Measurements from ENCODE around the gene EPHA7.

EPHA7 gene

DNA sequence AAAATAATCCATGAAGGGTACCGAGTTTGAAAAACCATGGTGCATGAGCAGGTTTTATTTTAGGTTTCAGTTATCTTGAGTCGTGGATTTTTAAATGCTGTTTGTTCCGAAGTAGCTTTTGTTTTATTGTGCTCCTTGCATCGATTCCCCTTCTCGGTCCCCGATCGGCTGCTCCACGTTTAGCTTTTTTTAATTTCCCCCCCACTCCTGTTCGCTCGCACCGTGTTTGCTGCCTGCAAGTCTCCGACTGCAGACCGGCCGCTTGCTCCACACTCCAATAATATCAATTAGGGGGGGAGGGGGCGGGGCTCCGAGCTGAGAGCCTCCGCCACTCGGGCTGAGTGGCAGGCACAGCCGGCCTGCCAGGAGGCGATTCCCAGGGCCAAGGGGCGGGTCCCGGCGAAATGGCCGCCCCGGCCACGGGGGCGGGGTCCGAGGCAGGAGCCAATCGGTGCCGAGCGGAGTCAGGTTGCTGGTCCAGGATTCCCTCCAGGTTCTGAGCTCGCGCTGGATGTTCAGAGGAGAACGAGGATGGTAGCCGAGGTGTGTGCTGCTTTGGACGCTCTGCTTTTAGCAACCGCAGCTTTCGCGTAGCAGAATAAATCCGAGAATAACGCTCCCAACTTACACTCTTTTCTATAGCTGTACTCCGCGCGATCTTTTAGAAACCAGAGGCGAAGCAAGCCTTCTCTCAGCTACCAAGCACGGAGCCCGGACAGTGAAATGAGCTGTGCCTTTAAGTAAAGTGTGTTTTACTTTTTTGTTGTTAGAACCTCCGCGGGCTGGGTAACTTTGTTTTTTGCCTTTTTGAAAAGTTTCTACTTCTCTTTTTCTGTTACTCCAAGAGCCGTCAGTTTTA, at the start of gene EPHA7:
Gene EPHA7, minus strand, starts transcription at position 256 of the 859 bp plus-strand sequence. Its CDS starts 218 bp downstream, at position 38.
- TF ChIP-seq, protein P1, sequence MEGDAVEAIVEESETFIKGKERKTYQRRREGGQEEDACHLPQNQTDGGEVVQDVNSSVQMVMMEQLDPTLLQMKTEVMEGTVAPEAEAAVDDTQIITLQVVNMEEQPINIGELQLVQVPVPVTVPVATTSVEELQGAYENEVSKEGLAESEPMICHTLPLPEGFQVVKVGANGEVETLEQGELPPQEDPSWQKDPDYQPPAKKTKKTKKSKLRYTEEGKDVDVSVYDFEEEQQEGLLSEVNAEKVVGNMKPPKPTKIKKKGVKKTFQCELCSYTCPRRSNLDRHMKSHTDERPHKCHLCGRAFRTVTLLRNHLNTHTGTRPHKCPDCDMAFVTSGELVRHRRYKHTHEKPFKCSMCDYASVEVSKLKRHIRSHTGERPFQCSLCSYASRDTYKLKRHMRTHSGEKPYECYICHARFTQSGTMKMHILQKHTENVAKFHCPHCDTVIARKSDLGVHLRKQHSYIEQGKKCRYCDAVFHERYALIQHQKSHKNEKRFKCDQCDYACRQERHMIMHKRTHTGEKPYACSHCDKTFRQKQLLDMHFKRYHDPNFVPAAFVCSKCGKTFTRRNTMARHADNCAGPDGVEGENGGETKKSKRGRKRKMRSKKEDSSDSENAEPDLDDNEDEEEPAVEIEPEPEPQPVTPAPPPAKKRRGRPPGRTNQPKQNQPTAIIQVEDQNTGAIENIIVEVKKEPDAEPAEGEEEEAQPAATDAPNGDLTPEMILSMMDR (conservative IDR thresholded peaks at IDR 0.05; ENCODE audit: low read depth, low read length), result no peak
- H3K4me3 ChIP-seq (ENCODE audit: low read depth, low read length), result peak within 1 kb of the TSS; percentile 55
- DNase-seq (ENCODE audit: low read depth), result peak; percentile 95

DNA sequence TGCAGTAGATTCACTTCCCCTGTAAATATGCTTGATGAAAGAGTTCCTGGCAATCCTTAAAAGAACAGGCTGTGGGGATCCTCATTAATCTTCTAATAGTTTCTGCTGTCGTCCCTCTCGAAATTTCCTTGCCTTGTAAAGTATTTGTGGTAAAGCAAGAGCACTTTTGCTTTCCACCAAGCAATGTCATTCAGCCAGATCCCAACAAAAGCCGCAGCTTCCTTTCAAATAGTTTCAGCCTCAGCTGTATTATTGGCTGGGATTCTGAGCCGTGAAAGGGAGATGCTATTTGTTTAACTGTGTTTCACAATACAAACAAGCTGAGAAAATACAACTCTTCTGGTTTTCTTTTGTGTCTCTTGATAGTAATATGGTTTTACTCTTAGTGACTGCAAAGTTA, 48.9 kb upstream of the EPHA7 start:
- peak; percentile 64 for DNase-seq (ENCODE audit: low read depth)
- no peak overlapping the region for H3K4me3 ChIP-seq (ENCODE audit: low read depth, low read length)
- TF ChIP-seq, protein P1 (conservative IDR thresholded peaks at IDR 0.05; ENCODE audit: low read depth, low read length), result no peak

DNA sequence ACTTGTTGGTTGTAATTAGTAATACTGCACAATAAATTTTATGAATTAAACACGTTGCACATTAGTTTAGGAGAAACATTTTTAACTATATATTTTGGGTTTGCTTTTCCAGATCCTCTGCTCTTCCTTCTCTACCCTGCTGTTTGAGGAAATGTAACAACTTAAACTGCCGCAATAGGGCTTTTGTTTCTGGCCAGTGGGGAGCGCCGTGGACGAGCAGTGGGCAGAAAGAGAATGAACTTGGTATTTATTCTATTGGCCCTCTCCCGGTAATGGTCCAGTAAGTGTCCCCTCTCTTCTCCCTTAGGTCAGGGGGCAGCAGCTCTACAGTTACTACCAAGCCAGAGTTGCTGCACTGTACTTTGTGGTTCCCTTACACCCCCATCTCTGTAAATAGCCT, 35.2 kb upstream of the EPHA7 start:
- no peak overlapping the region for H3K4me3 ChIP-seq (ENCODE audit: low read depth, low read length)
- TF ChIP-seq, protein P1 (conservative IDR thresholded peaks at IDR 0.05; ENCODE audit: low read depth, low read length), result no peak
- DNase-seq (ENCODE audit: low read depth), result no peak

DNA sequence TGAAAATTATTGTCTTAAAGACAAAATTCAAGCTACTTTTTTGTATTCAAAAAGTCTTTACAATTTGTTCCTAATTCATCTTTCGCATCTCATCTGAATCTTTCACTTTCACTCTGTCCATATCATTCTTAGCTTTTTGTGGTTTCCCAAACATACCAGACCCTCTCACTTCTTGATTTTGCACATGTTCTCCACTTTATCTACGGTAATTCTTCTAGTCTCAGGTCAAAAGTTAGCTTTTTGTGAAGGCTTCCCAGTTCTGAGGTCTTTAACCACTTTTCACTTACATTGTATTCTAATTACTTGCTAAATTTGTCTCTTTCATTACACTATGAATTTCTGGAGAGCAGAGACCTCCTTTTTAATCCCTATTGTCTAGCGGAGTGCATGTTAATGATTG, 34.6 kb upstream of the EPHA7 start:
- no peak for DNase-seq (ENCODE audit: low read depth)
- H3K4me3 ChIP-seq (ENCODE audit: low read depth, low read length), result no peak overlapping the region
- TF ChIP-seq, protein P1 (conservative IDR thresholded peaks at IDR 0.05; ENCODE audit: low read depth, low read length), result no peak

DNA sequence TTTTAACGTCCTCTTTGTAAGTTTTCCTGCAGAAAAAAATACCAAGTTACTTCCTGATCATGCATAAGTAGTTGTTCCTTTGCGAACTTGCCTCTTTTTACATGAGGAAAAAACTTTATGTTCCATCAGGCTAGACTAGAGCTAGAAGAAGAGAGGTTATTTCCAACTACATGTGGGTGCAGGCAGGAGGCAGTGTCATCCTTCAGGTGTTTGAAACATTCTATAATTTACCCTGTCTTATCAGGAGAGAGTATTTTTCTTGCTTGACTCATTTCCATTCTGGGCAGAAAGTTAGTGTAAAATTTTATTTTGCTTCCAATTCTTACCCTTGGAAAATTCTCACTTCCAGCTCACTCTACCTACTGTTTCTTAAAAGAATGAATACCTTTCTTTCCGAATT, 28.5 kb upstream of the EPHA7 start:
- H3K4me3 ChIP-seq (ENCODE audit: low read depth, low read length), result no peak overlapping the region
- peak; percentile 15 for DNase-seq (ENCODE audit: low read depth)
- TF ChIP-seq, protein P1 (conservative IDR thresholded peaks at IDR 0.05; ENCODE audit: low read depth, low read length), result peak; percentile 27

DNA sequence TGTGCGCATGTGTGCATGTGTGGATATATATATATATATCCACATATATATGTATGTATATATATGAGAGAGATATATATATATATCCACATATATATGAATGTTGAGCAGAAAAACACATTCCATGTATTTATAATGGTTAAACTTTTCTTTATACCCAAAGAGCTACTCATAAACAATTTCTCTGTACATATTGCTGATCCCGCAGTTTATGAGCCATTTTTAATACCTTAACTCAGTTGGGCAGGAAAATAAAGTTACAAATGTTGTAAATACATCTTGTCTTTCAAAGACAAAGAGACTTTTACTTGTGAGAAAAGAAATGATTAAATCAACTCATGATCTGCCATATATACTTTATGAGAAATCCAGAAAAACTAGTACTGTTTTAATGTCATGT, 18.1 kb upstream of the EPHA7 start:
- H3K4me3 ChIP-seq (ENCODE audit: low read depth, low read length), result no peak overlapping the region
- TF ChIP-seq, protein P1 (conservative IDR thresholded peaks at IDR 0.05; ENCODE audit: low read depth, low read length), result no peak
- no peak for DNase-seq (ENCODE audit: low read depth)

DNA sequence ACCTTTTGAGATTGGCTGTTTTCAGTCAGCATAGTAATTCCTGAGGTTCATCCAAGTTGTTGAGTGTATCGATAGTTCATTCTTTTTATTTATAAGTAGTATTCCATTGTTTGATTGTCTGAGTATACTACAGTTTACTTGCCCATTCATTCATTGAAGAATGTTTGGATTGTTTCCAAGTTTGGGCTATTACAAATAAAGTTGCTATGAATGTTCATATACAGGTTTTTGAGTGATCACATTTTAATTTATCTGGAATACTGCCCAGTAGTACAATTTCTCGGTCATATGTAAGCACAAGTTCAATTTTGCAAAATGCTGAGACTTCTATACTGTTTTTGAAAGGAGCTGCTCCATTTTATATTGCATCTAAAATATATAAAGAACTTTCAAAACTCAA, 14.2 kb upstream of the EPHA7 start:
- no peak overlapping the region for H3K4me3 ChIP-seq (ENCODE audit: low read depth, low read length)
- peak; percentile 14 for DNase-seq (ENCODE audit: low read depth)
- TF ChIP-seq, protein P1 (conservative IDR thresholded peaks at IDR 0.05; ENCODE audit: low read depth, low read length), result no peak

Measured in choroid plexus epithelial cell (primary cell).